Endometrium (tissue), 2 donors: Measurements from ENCODE around the gene TMEM179B.
"Not testable (repeated sequence)": the region's sequence is repeated elsewhere in the genome, so short reads cannot be mapped to it uniquely, and the experiment has no call there.

Source experiments
- FAIRE-seq: peaks from 2 replicates; lab custom pipeline; 2012; peaks lifted over from hg19 to GRCh38; lab: Jason Lieb, UNC
- donor health status: control.
- donor health status: control.

TMEM179B gene, protein sequence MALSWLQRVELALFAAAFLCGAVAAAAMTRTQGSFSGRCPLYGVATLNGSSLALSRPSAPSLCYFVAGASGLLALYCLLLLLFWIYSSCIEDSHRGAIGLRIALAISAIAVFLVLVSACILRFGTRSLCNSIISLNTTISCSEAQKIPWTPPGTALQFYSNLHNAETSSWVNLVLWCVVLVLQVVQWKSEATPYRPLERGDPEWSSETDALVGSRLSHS

DNA sequence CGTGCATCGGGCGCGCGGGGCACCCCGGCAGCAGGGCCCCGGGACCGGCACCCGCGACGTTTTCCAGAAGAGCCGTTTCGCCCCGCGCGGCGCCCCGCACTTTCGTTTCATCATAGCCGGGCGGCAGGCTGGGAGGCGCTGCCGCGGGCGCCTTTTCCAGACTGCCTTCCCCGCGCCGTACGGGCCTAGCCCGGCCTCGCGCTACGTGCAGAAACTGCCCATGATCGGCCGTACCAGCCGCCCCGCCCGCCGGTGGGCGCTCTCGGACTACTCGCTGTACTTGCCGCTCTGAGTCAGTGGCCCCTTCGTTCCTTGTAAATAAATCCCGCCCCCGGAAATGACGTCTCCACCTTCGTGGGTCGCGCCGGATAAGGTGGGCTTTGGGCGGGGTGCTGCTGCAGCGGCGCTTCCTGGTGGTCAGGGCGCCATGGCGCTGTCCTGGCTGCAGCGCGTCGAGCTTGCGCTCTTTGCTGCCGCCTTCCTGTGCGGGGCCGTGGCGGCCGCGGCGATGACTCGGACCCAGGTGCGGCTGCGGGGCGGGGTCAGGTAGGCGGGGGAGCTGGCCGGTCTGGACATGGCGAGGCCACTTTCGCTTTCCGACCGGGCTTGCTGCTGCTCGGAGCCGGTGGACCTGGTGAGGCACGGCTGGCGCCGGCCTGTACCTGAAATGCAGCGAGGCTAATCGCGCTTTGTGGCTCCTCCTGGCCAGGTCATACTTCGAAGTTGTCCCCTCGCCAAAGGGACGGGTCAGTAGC lies at the start of gene TMEM179B:
TSS of gene TMEM179B (plus strand) at position 398 of the 755 bp plus-strand sequence. CDS start at position 428, 30 bp downstream.
- FAIRE-seq, result no peak

DNA sequence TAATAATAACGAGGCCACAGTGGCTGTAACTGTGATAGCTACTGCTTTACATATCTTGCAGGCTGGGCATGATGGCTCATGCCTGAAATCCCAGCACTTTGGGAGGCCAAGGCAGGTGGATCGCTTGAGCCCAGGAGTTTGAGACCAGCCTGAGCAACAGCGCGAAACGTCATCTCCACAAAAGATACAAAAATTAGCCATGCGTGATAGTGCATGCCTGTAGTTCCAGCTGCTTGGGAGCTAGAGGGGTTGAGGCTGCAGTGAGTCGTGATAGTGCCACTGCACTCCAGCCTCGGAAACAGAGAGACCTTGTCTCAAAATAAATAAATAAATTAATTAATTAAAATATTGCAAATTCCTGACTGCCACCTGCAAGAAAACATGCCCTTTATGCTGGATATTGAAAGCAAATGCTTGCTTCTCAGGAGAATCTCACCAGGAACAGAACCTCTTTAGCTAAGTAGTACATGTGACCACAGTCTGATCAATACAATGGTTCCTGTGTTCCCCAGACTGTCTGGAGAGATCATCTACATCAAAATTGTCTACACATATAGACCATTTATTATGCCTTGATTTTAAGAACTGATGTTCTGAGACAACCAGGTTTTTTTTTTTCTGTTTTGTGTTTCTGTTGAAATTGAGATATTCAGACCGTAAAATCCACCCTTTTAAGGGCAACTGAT lies 39.6 kb upstream of the TMEM179B start:
- no peak for FAIRE-seq

DNA sequence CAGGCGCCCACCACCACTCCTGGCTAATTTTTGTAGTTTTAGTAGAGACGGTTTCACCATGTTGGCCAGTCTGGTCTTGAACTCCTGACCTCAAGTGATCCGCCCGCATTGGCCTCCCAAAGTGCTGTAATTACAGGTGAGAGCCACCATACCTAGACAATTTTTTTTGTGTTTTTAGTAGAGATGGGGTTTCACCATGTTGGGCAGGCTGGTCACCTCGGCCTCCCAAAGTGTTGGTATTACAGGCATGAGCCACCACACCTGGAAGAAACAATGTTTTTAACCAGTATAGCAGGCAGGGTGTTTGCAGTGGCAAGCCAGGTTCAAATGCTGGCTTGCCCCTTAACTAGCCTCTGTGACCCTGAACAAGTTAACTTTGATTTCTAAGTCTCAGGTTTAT lies 37.3 kb upstream of the TMEM179B start:
- not testable (repeated sequence) for FAIRE-seq

DNA sequence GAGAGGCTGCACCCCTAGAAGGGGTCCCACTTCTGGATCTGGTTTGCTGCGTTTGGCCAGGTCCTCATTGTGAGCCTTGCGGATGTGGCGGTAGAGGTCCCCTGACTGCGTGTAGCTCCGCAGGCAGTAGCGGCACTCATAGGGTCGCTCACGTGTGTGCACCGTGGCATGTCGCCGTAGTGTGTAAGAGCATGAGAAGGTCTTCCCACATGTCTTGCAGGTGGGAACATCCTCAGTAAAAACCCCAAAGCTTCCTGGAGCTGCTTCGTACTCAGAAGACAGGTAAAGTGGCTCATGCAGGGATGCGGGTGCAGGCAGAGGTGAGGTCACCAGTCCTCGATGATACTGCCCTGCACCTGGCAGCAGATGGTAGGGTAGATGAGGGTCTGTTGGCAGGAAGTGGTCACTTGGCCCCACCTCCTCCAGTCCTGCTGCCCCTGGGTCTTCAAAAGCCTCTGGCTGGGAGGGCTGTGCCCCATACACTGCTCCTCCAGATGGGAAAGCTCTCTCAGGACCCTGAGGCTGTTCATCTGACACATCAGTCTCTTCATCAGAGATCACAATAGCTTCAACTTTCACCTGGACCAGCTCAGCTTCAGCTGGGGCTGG lies 34.9 kb upstream of the TMEM179B start:
- FAIRE-seq, result no peak

DNA sequence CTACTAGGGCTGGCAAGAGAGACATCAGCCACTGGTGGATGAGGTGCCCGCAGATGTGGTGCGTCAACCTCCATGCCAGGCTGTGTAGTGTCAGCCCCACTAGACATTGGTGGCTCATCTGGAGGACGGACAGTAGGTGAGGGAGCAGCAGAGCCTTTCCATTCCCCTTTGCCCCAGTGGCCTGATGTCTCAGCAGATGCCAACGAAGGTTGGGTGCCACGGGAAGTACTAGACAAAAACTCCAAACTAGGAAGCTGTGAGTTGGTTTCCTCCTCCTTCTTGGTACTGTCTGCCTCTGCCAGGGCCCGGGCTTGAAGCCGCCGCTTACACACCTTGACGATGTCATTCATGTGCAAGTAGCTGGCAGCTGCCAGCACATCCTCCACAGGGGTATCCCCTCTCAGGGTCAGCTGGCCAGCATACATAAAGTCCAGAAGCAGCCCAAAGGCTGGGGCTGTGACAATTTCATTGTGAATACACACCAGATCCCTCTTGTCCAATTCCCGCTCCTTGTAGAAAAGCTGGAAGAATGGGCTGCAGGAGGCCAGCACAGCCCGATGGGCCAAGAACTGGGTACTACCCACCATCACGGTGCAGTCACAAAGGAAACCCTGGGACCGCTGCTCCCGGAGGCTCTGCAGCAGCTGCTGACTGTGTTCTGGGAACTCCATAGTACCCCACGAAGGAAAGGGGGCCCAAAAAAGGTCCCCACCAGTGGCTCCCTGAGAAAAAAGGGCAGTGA lies 34.0 kb upstream of the TMEM179B start:
- FAIRE-seq, result no peak

DNA sequence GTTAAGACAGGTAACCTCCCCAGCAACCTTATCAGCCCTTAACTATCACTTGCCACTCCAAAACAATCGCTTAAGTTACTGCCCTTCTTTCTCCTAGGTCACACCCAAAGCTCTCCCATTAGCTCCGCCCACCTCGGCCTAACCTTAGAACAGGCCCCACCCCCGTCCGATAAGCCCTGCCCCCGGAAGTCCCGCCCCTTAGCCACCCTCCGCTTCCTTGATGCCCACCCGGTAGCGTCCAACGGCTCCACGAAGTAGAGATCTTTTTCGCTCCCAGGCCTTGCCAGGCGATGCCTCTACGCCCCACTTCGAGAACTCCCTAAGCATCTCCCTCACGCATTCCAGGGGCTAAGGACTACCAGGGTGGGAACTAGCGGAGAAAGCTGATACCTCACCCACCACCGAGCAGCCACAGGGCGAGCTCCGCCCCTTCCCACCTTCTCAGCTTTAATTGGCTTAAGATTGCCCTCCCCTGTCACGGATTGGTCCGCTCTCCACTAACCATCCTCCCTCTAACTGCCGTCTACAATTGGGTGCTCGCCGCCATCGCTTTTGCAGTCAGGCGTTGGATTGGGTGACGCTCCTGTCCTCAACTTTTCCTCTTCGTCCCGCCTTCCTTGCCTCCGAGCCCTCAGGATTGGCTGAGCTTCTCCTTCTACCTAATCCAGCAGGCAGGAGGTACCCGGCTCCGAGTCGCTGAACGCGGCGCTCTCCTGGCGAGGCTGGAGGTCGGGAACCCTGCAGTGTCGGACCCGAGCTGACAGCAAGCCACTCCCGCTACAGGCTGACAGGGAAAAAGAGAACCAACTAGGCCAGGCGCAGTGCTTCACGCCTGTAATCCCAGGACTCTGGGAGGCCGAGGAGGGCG lies 33.2 kb upstream of the TMEM179B start, which contains the start of gene ZBTB3:
TSS of gene ZBTB3 (minus strand) at position 425 of the 868 bp plus-strand sequence. CDS start 496 bp downstream, outside the sequence.
- FAIRE-seq, result peak; percentile 89

DNA sequence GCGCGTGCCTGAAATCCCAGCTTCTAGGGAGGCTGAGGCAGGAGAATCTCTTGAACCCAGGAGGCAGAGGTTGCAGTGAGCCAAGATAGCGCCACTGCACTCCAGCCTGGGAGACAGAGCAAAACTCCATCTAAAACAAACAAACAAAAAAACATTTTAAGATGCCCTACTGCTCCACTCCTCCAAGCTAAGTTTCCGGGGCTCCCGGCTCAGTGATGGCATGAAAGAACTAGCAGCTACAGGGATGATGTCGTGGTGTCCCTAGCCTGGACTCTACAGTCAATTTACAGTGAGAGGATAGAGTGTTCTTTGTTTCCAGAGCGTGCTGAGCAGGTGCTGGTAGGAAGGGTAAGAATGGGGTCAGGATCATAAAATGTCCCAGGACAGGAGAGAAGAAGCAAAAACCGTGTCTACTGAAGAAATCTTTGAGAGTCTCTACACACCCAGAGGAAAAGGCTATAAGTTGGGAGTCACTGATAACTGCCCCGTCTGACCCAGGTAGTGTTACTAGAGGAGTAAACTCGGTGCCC lies 32.1 kb upstream of the TMEM179B start:
- FAIRE-seq, result no peak

DNA sequence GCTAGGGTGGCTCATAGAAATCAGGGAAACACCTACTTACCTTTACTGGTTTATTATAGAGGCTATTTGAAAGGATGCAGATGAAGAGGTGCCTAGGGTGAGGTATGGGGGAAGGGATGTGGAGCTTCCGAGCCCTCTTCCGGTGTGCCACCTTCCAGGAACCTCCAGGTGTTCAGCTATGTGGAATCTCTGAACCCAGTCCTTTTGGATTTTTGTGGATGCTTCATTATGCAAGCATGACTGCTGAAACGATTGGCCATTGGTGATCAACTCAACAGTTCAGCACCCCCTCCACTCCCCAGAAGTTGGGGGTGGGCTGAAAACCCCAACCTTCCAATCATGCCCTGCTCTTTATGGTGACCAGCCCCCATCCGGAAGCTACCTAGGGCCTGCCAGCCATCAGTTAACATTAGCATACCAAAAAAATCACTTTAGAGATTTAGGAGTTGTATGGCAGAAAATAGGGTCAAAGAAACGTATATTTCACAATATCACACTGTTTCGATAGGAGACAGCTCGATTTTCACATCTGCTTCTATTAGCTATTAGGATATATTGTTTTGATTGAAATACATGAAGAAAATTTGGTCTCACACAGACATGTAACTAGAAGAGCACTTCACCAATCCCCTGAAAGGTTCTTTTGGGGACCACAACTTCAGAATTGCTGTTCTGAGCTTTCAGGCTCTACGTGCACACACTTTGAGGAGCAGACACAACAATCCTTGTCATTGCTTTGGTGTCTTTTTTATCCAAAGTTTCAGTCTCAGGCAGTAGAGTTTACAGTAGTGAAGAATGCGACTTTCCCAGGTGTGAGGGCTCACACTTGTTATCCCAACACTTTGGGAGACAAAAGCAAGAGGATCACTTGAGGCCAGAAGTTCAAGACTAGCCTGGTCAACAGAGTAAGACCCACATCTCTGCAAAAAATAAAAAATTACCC lies 29.1 kb upstream of the TMEM179B start:
- no peak for FAIRE-seq

DNA sequence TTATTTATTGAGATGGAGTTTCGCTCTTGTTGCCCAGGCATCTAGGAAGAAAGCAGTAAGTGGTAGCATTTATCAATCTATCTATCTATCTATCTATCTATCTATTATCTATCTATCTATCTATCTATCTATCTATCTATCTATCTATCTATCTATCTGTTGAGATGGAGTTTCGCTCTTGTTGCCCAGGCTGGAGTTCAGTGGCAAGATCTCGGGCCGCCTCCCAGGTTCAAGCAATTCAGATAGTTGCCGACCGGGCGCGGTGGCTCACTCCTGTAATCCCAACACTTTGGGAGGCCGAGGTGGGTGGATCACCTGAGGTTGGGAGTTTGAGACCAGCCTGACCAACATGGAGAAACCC lies 26.4 kb upstream of the TMEM179B start:
- not testable (repeated sequence) for FAIRE-seq

DNA sequence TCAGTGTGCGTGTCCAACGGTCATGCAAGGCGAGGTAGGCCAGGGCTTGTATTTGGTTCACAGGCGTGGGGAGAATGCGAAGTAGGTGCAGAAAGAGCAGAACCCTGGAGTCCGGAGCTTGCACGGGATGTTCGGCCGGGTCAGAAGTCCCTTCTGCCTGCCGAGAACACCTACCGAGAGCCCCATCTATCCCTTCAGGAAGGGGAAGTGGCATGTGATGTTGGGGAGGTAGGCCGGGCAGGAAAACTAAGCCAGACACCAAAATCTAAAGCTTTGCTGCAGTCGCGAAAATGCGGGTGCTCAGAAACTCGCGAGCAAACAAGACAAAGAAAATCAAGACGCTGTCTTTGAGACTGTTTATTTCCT lies 16.4 kb upstream of the TMEM179B start:
- FAIRE-seq, result no peak

DNA sequence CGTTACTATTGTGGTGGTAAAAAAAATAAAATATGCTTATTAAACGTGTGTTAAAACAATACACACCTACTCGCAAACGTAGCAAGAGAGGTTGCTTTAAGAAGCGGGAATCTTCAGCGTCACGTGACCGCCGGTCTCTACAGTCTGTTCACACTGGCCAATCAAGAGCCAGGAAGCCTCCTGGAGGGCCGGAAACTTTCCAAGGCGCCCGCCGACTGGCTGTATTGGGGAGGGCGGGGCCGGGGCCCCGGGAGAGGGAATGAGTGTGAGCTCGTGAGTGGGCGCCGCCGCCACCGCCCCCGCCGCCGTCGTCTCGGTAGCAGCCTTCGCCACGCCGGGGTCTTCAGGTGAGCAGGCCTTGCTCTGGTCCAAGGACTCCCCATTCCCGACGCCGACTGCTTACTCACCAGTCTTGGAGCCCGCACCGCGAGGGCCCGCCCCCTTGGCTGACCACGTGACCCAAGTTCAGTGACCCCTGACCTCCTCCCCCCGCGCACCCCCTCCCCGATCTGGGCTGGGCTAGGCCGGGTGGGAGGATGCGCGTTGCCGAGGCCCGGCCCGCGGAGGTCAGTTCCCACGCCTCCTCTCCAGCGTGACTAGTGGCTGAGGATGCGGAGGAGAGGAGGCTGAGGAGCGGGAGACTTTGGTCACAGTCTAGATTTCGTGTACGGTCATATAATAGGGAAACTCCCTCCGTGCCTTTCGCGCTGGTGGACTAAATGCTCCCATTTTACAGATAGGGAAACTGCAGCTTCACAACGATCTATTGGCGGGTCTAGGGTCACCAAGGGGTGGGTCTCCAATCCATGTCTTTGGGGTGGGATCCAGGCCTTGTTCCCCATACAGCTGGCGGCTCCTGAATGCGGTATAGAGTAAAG lies 15.8 kb upstream of the TMEM179B start, which contains the start of gene TAF6L:
TSS of gene TAF6L (plus strand) at position 253 of the 878 bp plus-strand sequence. CDS start 4,388 bp downstream, outside the sequence.
- peak; percentile 48 for FAIRE-seq

DNA sequence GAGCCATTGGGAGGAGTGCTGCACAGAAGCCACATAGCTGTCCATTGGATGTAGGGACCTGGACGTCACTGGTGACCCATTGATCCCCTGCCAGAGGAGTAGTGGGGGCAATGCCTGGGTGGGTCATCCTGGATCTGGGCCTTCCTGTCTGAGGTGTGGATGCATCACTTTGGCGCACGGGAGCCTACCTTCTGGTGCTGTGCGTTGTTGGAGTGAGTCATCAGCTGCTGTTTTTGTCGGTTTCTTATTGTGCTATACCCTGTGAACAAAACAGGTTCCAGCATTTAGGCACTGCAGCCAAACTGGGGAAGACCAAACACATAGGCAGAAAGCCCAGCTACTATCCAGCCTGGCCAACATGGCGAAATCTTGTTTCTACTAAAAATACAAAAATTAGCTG lies 12.8 kb upstream of the TMEM179B start:
- no peak for FAIRE-seq

DNA sequence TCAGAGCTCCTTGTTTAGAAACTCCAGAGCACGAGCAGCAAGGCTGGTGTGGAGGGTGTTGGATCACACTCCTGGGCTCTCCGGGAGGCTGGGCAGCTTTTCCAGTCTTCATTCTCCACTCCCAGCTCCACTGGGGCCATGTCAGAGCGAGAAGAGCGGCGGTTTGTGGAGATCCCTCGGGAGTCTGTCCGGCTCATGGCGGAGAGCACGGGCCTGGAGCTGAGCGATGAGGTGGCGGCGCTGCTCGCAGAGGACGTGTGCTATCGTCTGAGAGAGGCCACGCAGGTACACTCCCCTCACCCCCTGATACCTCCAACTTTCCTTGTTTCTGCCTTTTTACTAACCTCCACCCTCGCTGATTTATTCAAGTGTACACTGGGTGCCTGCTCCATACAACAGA lies 11.6 kb upstream of the TMEM179B start:
- FAIRE-seq, result no peak

DNA sequence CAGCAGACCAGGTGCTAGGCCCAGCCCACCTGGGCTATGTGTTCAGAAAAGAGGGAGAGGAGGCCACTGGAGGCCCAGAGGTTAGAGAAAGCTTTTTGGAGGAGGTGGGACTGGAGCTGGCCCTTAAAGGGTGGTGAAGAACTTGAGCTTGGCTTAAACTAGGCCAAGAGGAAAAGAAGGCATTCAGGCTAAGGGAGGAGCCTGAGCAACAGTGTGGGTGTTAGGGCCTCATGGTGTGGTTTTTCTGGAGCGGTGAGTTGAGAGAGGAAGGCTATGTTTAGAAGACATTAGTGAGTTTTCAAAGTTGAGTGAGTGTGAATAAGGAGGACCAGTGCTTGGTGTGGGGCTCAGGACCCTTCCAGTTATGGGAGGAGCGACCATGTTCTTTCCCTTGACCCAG lies 9.8 kb upstream of the TMEM179B start:
- FAIRE-seq, result no peak

DNA sequence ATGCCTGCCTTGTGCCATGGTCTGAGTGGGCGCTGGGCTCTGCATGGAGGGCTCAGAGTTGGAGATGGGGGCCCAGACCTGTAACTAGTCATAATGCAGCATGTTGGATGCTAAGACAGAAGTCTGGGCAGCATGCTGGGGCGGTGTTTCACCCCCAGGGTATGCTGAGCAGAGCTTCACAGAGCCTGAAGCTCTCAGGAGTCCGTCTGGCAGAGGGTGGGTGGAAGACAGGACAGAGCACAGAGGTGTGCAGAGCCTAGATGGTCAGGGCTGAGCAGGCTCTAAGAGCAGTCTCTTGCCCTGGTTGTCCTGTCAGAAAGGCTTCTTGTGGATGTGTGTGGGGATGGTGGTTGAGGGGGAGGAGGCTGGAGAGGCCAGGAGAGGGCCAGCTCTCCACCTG lies 8.8 kb upstream of the TMEM179B start:
- no peak for FAIRE-seq

DNA sequence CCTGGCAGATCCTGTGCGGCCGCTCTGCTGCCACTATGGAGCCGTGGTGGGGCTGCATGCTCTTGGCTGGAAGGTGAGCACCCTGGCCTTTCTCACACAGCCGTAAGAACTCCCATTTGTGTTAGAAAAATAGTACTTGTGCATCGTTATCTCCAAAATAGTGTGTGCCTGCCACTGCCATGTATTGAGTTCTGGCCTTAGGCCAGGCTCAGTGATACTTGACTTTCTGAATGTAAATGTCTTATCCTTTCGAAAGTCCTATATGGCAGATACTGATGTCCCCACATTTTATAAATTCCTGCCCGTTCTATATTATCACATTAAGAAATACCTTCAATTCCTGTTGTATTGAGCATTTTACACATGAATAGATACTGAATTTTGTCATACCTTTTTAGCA lies 4.4 kb upstream of the TMEM179B start:
- no peak for FAIRE-seq

DNA sequence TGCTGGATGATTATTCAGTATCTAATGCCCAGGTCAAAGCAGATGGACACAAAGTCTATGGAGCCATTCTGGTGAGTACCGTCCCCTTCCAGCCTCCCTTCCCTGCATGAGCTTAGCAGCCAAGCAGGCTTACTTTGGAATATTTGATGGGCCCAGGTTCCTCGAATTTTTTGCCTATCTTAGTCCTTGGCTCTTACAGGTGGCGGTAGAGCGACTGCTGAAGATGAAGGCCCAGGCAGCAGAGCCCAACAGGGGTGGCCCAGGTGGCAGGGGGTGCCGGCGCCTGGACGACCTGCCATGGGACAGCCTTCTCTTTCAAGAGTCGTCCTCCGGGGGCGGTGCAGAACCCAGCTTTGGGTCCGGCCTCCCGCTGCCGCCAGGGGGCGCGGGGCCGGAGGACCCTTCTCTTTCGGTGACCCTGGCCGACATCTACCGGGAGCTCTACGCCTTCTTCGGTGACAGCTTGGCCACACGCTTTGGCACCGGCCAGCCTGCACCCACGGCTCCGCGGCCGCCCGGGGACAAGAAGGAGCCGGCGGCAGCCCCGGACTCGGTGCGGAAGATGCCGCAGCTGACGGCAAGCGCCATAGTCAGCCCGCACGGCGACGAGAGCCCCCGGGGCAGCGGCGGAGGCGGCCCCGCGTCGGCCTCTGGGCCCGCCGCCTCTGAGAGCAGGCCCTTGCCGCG lies 741 bp upstream of the TMEM179B start:
- no peak for FAIRE-seq

DNA sequence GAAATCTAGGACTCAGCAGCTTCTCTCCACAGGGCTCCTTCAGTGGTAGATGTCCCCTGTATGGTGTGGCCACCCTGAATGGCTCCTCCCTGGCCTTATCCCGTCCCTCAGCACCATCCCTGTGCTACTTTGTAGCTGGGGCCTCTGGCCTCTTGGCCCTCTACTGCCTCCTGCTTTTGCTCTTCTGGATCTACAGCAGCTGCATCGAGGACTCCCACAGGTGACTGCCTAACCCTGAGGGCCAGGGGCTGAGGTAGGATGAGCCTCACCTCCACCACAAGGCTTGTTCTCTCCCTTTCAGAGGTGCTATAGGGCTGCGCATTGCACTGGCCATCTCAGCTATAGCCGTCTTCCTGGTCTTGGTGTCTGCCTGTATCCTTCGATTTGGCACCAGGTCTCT lies 1.8 kb downstream of the TMEM179B start:
- FAIRE-seq, result no peak
